GM20000 (cell line): ENCODE data around the gene ZNF98.

Experiments used
- DNase-seq: peaks from one replicate; pipeline ENCODE4 v3.0.0; 2012; ENCODE audit warnings: low spot score
- TF ChIP-seq, protein P1 (sequence below): IDR thresholded peaks from 2 replicates; pipeline ENCODE4 v1.5.1; 2012; ENCODE audit warnings: mild to moderate bottlenecking, control low read depth; ENCODE audit errors: extremely low read depth, missing control alignments

The ZNF98 gene

DNA sequence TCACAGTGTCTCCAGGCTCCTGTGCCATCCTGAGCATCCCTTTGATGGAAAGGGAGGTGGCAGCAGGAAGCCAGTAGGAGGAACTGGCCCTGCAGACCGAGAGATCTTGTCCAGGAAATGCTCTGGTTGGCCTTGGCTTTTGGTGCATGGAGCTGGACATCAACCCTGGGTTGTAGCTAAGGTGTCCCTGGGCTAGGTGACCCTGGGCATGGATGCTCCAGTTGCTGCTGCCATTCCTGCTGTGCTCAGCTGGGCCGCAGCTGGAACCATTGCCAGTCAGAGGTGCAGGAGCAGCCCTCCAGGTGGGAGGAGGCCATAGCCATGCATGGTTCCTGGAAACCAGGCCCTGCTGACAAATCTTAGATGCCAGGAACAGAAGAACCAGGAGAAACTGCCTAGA, 67.5 kb downstream of the ZNF98 start:
- TF ChIP-seq, protein P1, sequence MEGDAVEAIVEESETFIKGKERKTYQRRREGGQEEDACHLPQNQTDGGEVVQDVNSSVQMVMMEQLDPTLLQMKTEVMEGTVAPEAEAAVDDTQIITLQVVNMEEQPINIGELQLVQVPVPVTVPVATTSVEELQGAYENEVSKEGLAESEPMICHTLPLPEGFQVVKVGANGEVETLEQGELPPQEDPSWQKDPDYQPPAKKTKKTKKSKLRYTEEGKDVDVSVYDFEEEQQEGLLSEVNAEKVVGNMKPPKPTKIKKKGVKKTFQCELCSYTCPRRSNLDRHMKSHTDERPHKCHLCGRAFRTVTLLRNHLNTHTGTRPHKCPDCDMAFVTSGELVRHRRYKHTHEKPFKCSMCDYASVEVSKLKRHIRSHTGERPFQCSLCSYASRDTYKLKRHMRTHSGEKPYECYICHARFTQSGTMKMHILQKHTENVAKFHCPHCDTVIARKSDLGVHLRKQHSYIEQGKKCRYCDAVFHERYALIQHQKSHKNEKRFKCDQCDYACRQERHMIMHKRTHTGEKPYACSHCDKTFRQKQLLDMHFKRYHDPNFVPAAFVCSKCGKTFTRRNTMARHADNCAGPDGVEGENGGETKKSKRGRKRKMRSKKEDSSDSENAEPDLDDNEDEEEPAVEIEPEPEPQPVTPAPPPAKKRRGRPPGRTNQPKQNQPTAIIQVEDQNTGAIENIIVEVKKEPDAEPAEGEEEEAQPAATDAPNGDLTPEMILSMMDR = no peak
- DNase-seq = no peak
